K562 (cell line): ENCODE measurements around the gene LAMB4. TPM values are rescaled to one million over a fixed set of nuclear protein-coding genes. Genes with fewer than 3 reads are reported as not detected.

ENCODE experiments used
- ARID1B ChIP-seq: fragments of 450-650 bp; IDR thresholded peaks from 2 replicates; pipeline ENCODE4 v1.6.1; 2016; ENCODE audit warnings: antibody characterized with exemption, mild to moderate bottlenecking, inconsistent platforms
- ARNT ChIP-seq, 2 experiments: fragments of 450-650 bp; IDR thresholded peaks; 2 replicates each; pipeline ENCODE4 v1.6.1; 2016; ENCODE audit warnings: mild to moderate bottlenecking in 1 of 2
- EHMT2 ChIP-seq: fragments of 450-650 bp; IDR thresholded peaks from 2 replicates; pipeline ENCODE4 v1.6.1; 2018; ENCODE audit warnings: antibody characterized with exemption
- ETV1 ChIP-seq: fragments of 450-650 bp; conservative IDR thresholded peaks from 2 replicates; pipeline ENCODE4 v1.6.1; 2016; ENCODE audit warnings: missing genetic modification characterization, control low read depth, low read depth, missing compliant biosample characterization
- FOXK2 ChIP-seq, 2 experiments: fragments of 450-650 bp; IDR thresholded peaks in 1 of 2; conservative IDR thresholded peaks in 1 of 2; 2 replicates each; pipeline ENCODE4 v1.6.1; 2016; ENCODE audit warnings: low read depth in 2 of 2, mild to moderate bottlenecking in 1 of 2
- GABPB2 ChIP-seq: fragments of 250-450 bp; sonication (Bioruptor Pico); conservative IDR thresholded peaks from 2 replicates; pipeline ENCODE4 v1.5.1; 2021; ENCODE audit warnings: mild to moderate bottlenecking
- GATAD2B ChIP-seq: fragments of 450-650 bp; IDR thresholded peaks from 2 replicates; pipeline ENCODE4 v1.6.1; 2017; ENCODE audit warnings: mild to moderate bottlenecking, borderline replicate concordance
- HDAC2 ChIP-seq: fragments of 450-650 bp; IDR thresholded peaks from 2 replicates; pipeline ENCODE4 v1.6.1; 2016; ENCODE audit warnings: mild to moderate bottlenecking
- JUND ChIP-seq, 2 experiments: IDR thresholded peaks; 2 replicates in 1 of 2; 3 replicates in 1 of 2; pipeline ENCODE4 v1.6.1; 2011; ENCODE audit warnings: borderline replicate concordance in 2 of 2, low read depth in 2 of 2, low read length in 2 of 2, improper control_type of control experiment in 1 of 2, missing biosample characterization in 1 of 2, missing genetic modification characterization in 1 of 2, missing genetic modification reagents in 1 of 2
- MAFK ChIP-seq: IDR thresholded peaks from 2 replicates; pipeline ENCODE4 v1.6.1; 2011; ENCODE audit warnings: low read length, improper control_type of control experiment
- MEIS2 ChIP-seq: fragments of 450-650 bp; IDR thresholded peaks from 2 replicates; pipeline ENCODE4 v1.6.1; 2014; ENCODE audit warnings: mild to moderate bottlenecking; ENCODE audit not compliant: partially characterized antibody
- MTA3 ChIP-seq: fragments of 450-650 bp; formaldehyde crosslinking; IDR thresholded peaks from 2 replicates; pipeline ENCODE4 v1.6.1; 2017; ENCODE audit warnings: mild to moderate bottlenecking, borderline replicate concordance
- RBM39 ChIP-seq: fragments of 200-400 bp; formaldehyde crosslinking; optimal IDR thresholded peaks from 2 replicates; pipeline ENCODE3; 2018; ENCODE audit warnings: low read depth, low read length
- RCOR1 ChIP-seq, 2 experiments: IDR thresholded peaks; 2 replicates each; pipeline ENCODE4 v1.6.1; 2012; ENCODE audit warnings: low read depth in 2 of 2, low read length in 2 of 2, borderline replicate concordance in 1 of 2, improper control_type of control experiment in 1 of 2
- RFX1 ChIP-seq: fragments of 450-650 bp; IDR thresholded peaks from 2 replicates; pipeline ENCODE4 v1.6.1; 2016; ENCODE audit warnings: mild to moderate bottlenecking, moderate library complexity
- TCFL5 ChIP-seq: fragments of 250-450 bp; sonication (Bioruptor Pico); conservative IDR thresholded peaks from 2 replicates; pipeline ENCODE4 v1.6.1; 2021; ENCODE audit warnings: mild to moderate bottlenecking, moderate library complexity, matching md5 sums
- ZBTB8A ChIP-seq: fragments of 450-650 bp; IDR thresholded peaks from 2 replicates; pipeline ENCODE4 v1.6.1; 2018; ENCODE audit warnings: mild to moderate bottlenecking, moderate library complexity; ENCODE audit not compliant: partially characterized antibody
- ZNF311 ChIP-seq: fragments of 250-450 bp; sonication (Bioruptor Pico); IDR thresholded peaks from 2 replicates; pipeline ENCODE4 v1.4.0; 2020; ENCODE audit warnings: mild to moderate bottlenecking, moderate library complexity
- ZNF589 ChIP-seq: fragments of 200-800 bp; sonication (Bioruptor generic); IDR thresholded peaks from 2 replicates; pipeline ENCODE4 v1.6.1; 2016; ENCODE audit warnings: low read depth, missing genetic modification characterization, missing compliant biosample characterization
- polyA plus RNA-seq, 8 experiments: library from polyadenylated mRNA; depleted of rRNA in 4 of 8; stranded (reverse) in 5 of 8; unstranded in 3 of 8; fragments of >200 nt; fragmentation: Nextera tagmentation in 2 of 8; fragmentation: Illumina TruSeq in 1 of 8; extraction: Ambion mirVana in 2 of 8; extraction: Trizol in 1 of 8; gene quantifications; 2 replicates each; pipeline versions ENCODE4 v1.2.1 to v1.2.3, GENCODE V29; 2011 to 2014; ENCODE audit warnings: inconsistent platforms in 1 of 8, missing spikeins in 1 of 8
- total RNA-seq, 7 experiments: library from RNA; depleted of rRNA in 6 of 7; stranded (reverse); fragments of >200 nt in 6 of 7; fragmentation: Illumina TruSeq in 2 of 7; extraction: Trizol in 2 of 7; gene quantifications; 2 replicates each; pipeline versions ENCODE4 v1.2.1 to v1.2.3, GENCODE V29; 2011 to 2021; ENCODE audit warnings: low replicate concordance in 1 of 7
- TF ChIP-seq, protein P1 (sequence below): fragments of 450-650 bp; formaldehyde crosslinking; conservative IDR thresholded peaks from 2 replicates; pipeline ENCODE4 v1.4.0; 2022; ENCODE audit warnings: mild to moderate bottlenecking, missing genetic modification characterization
- TF ChIP-seq, protein P2 (sequence below): fragments of 450-650 bp; IDR thresholded peaks from 2 replicates; pipeline ENCODE4 v1.6.1; 2016
- TF ChIP-seq, protein P3 (sequence below): sonication (generic); formaldehyde crosslinking; IDR thresholded peaks from 2 replicates; pipeline ENCODE4 v1.4.0; 2020; ENCODE audit warnings: mild to moderate bottlenecking, missing genetic modification reagents
- TF ChIP-seq, protein P4 (sequence below): IDR thresholded peaks from 2 replicates; pipeline ENCODE4 v1.6.1; 2012; ENCODE audit warnings: low read depth, low read length, improper control_type of control experiment, borderline replicate concordance

The LAMB4 gene
- total and polyA plus RNA-seq, 9 of the 15 experiments (the other 6 are each of a cell fraction or from before 2014, with no cell fraction given): 0.06 to 0.13 (median 0.07) TPM; not detected in 6

DNA sequence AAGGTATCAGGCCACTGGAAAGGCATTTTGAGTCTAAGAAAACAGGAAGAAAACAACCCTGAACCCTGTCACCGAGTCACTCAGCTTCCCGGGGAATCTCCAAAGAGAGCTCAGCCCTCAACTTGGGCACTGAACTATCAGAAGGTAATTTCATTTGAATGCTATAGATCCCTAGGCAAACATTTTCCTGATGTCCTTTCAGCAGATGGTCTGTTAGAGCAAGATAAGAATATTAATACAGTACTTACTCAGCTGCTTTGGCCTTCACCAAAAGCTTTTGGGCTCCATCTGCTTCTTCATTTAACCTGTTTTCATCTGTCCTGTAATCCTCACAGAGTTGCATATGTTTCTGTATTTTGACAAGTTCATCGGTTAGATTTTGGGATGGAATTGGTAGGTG is 93.0 kb downstream of the LAMB4 start (continued):
- TF ChIP-seq ETV1: no peak
- 0 out of 2 replicates have a peak, but pooled peaks have one; percentile 23 for TF ChIP-seq MAFK
- TF ChIP-seq MTA3: 0 out of 2 replicates have a peak, but pooled peaks have one; percentile 32
- peak; percentile 92 for TF ChIP-seq ARID1B
- no peak for TF ChIP-seq JUND (IDR thresholded peaks at IDR 0.05; ENCODE audit: borderline replicate concordance, low read depth, low read length)
- TF ChIP-seq JUND (tag; IDR thresholded peaks at IDR 0.05; ENCODE audit: borderline replicate concordance, low read depth, low read length): peak; percentile 13; the same call in 1 of the 3 replicates
- no peak for TF ChIP-seq TCFL5 (CRISPR knock-in tag)
- TF ChIP-seq EHMT2: no peak
- no peak for TF ChIP-seq RFX1
- TF ChIP-seq, protein P1, sequence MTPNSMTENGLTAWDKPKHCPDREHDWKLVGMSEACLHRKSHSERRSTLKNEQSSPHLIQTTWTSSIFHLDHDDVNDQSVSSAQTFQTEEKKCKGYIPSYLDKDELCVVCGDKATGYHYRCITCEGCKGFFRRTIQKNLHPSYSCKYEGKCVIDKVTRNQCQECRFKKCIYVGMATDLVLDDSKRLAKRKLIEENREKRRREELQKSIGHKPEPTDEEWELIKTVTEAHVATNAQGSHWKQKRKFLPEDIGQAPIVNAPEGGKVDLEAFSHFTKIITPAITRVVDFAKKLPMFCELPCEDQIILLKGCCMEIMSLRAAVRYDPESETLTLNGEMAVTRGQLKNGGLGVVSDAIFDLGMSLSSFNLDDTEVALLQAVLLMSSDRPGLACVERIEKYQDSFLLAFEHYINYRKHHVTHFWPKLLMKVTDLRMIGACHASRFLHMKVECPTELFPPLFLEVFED: no peak
- TF ChIP-seq MEIS2: peak; percentile 93
- TF ChIP-seq GATAD2B: peak; percentile 50; the same call in 1 of the 2 replicates
- no peak for TF ChIP-seq ZNF589 (CRISPR knock-in tag)
- TF ChIP-seq, protein P2, sequence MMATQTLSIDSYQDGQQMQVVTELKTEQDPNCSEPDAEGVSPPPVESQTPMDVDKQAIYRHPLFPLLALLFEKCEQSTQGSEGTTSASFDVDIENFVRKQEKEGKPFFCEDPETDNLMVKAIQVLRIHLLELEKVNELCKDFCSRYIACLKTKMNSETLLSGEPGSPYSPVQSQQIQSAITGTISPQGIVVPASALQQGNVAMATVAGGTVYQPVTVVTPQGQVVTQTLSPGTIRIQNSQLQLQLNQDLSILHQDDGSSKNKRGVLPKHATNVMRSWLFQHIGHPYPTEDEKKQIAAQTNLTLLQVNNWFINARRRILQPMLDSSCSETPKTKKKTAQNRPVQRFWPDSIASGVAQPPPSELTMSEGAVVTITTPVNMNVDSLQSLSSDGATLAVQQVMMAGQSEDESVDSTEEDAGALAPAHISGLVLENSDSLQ: peak; percentile 30; the same call in 1 of the 2 replicates
- no peak for TF ChIP-seq GABPB2
- peak in 1 of 2 experiments; percentile 70; a peak in 1 of 4 replicates for TF ChIP-seq ARNT (IDR thresholded peaks at IDR 0.05)
- peak in 1 of 2 experiments; percentile 42; a peak in 1 of 4 replicates for TF ChIP-seq FOXK2 (conservative IDR thresholded peaks at IDR 0.05 in 1 of 2, IDR thresholded peaks at IDR 0.05 in 1 of 2; ENCODE audit: low read depth in 2 of 2)
- TF ChIP-seq ZNF311 (CRISPR knock-in tag): no peak
- TF ChIP-seq HDAC2: peak; percentile 54
- TF ChIP-seq RBM39: no peak
- 0 out of 4 replicates have a peak, but pooled peaks of 1 of the 2 experiments have one; percentile 9 for TF ChIP-seq RCOR1 (IDR thresholded peaks at IDR 0.05; ENCODE audit: borderline replicate concordance in 1 of 2, low read depth in 2 of 2, low read length in 2 of 2)
- TF ChIP-seq, protein P3, sequence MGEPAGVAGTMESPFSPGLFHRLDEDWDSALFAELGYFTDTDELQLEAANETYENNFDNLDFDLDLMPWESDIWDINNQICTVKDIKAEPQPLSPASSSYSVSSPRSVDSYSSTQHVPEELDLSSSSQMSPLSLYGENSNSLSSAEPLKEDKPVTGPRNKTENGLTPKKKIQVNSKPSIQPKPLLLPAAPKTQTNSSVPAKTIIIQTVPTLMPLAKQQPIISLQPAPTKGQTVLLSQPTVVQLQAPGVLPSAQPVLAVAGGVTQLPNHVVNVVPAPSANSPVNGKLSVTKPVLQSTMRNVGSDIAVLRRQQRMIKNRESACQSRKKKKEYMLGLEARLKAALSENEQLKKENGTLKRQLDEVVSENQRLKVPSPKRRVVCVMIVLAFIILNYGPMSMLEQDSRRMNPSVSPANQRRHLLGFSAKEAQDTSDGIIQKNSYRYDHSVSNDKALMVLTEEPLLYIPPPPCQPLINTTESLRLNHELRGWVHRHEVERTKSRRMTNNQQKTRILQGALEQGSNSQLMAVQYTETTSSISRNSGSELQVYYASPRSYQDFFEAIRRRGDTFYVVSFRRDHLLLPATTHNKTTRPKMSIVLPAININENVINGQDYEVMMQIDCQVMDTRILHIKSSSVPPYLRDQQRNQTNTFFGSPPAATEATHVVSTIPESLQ (CRISPR knock-in tag): no peak
- TF ChIP-seq ZBTB8A: no peak
- TF ChIP-seq, protein P4, sequence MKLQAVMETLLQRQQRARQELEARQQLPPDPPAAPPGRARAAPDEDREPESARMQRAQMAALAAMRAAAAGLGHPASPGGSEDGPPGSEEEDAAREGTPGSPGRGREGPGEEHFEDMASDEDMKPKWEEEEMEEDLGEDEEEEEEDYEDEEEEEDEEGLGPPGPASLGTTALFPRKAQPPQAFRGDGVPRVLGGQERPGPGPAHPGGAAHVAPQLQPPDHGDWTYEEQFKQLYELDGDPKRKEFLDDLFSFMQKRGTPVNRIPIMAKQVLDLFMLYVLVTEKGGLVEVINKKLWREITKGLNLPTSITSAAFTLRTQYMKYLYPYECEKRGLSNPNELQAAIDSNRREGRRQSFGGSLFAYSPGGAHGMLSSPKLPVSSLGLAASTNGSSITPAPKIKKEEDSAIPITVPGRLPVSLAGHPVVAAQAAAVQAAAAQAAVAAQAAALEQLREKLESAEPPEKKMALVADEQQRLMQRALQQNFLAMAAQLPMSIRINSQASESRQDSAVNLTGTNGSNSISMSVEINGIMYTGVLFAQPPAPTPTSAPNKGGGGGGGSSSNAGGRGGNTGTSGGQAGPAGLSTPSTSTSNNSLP: peak; percentile 71; the same call in 1 of the 2 replicates
